Left renal cortex interstitium (tissue), 4 donors: Measurements from ENCODE around the gene RPS6KB2. TPM values are rescaled to one million over a fixed set of nuclear protein-coding genes. Genes with fewer than 3 reads are reported as not detected.
"Not testable (repeated sequence)": the region's sequence is repeated elsewhere in the genome, so short reads cannot be mapped to it uniquely, and the experiment has no call there.

Experiments
- DNase-seq, 4 donors: peaks; one replicate each; pipeline ENCODE4 v3.0.0-alpha.2; 2013; ENCODE audit warnings: low read depth in 4 of 4, low spot score in 2 of 4, missing footprints in 1 of 4
- polyA plus RNA-seq, 4 donors: library from polyadenylated mRNA; unstranded; fragments of 120-200 nt; gene quantifications; one replicate each; pipeline ENCODE4 v1.2.1, GENCODE V29; 2013; ENCODE audit not compliant: insufficient read length in 4 of 4

RPS6KB2 gene
- polyA plus RNA-seq, 4 donors, result 40.5 to 48.6 (median 44.9) TPM

DNA sequence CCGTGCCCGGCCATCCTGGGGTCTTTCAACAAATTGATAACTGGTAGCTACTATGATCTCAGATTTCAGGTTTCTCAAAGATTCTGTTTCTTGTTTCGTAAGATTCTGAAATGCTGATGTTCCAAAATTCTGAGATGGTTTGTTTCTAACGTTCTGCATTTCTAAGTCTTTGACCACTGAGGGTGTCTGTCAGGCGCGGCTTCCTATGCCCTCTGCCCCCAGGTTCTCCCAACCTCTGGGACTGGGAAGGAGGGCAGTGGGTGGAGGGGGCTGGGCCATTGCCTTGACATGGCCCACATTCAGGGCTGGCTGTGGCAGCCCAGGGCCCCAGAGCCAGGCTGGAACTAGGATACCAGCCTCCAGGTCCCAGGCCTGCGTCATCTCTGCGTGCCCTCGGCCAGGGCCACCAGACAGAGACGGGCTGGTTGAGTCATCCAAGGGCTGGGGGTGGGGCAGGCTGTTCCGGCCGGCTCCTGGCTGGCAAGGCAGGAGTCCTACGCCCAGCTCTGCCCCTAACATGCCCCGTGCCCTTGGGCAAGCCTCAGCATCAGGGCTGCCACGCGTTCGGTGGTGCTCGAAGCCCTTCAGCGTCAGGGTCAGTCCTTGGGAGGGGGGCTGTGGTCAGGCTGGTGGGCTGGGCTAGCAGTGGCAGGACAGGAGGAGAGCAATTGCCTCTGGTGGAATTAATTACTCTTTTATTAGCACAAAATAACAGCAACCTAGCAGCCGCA lies 35.6 kb downstream of the RPS6KB2 start:
- DNase-seq, result no peak

DNA sequence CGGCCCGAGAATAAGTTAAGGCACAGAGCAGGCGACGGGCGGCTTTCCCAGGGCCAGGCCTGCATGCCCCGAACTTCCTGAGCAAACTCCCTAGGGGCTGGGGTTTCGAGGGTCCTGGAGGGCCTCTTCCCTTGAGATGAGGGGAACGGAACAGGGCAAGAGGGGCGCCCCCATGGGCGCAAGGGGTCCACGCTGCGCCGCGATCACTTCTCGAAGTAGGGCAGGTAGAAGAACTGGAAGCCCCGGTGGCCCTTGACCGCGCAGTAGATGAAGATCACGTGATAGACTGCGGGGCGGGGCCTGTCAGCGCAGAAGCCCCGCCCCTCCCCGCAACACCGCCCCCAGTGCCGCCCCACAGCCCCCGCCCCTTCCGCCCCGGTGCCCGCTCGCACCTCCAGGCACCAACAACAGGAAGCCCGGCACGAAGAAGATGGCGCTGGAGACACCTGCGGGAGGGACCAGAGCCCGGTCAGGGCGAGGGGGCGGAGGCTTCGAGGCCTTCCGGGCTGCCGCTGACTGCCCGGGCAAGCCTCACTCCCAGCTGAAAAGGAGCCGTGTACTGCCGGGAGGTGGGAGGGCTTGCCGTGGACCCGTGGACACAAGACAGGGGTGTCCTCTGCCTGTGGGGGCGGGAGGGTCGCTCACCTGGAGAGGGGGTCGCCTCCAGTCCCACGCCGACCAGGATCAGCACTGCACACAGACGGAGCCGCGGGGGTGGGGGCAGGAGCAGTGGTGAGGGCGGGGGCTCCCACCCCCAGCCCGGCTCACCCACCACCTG lies 36.3 kb downstream of the RPS6KB2 start:
- peak; percentile 29 to 70 (median 61) for DNase-seq

DNA sequence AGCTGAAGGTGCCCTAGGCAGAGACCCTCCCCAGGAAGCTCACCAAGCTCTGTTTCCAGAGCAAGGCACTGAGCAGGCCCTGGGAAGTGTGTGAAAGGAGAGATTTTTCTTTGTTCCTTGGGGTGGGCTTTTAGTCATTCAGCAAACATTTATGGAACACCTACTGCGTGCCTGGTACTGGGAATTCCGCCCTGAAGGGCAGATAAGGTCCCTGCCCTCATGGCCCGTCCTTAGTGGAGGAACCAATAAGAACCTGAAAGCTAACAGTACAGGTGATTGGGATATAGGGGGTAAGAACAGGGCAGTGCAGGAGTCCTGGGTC lies 36.9 kb downstream of the RPS6KB2 start:
- no peak for DNase-seq

DNA sequence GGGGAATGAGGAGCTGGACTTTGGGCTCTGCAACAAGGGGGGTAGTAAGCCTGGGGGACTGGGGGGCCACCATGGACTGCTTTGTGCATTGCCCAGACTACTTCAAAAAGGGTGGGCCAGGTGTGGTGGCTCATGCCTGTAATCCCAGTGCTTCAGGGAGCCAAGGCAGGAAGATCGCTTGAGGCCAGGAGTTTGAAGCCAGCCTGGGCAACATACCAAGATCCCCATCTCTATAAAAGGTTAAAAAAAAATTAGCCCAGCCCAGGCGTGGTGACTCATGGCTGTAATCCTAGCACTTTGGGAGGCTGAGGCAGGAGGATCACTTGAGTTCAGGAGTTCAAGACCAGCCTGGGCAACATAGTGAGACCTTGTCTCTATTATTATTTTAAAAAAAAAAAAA lies 37.2 kb downstream of the RPS6KB2 start:
- DNase-seq, result not testable (repeated sequence)

DNA sequence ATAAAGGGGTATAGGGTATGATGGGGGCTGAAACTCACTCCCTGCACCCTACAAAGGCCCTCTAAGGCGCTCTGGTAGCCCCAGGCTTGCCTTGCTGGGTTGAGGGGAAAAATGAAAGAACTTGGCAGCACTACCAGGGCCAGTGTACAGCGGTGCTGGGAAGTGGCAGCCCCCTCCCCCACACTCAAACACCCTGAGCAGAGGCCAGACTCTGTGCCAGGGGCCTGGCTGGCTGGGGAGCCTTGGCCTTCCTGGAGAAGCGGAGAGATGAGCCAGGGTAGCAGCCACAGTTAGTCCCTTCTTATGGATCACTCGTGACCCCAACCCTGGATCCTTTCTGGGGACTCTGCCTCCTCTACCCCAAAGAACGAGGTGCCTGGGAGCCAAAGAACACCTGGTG lies 38.1 kb downstream of the RPS6KB2 start:
- no peak for DNase-seq

DNA sequence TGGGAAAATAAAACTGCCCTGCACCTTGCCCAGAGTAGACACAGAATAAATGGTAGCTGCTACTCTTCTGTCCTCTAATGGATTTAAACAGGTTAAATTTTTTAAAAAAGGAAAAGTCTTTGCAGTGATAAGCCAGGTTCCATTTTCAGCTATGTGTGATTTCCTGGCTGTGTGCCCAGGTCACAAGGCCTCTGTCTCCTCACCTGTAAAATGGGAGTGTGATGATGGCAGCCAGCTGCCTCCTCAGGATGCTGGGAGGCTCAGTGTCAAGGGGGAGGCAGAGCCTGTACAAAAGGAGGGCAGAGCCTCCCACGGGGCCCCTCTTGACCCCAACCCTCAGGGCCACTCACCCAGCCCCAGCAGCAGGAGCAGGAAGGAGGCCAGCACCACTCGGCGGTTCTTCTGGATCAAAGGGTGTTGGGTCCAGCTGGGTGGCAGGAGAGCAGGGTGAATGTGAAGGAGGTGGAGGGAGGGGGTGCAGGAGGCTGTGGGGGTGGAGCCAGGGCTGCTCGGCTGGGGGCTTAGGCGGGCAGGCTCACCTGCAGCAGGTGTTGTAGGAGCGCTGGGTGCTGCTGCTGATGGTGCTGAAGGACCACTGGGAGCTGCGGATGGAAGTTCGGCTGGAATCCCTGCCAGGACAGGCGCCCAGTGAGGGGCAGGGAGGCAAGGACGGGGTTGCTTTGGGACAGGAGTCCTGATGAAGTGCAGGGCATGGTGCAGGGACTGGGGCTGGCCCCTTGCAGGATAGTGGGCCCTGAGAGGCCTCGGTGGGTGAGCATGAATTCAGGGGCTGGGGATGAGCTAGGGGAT lies 38.9 kb downstream of the RPS6KB2 start:
- no peak for DNase-seq

DNA sequence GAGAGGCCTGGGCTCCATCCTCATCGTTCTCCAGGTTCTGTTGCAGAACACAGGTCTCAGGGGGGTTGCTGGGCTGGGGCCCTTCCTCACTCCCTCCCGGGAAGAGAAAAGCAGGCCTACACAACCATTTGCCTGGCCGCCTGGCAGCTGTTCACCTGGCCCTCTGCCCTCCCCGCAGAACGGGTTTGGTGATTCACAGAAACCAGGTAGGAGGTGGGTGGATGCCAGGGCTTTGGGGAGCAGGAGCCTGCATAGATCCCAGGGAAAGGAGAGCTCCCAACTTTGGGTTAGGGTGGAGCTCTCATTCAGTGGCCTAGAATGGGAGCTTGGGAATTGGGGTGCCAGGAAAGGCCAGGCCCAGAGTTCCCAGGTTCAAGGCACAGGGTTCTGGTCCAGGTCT lies 39.8 kb downstream of the RPS6KB2 start:
- no peak for DNase-seq

DNA sequence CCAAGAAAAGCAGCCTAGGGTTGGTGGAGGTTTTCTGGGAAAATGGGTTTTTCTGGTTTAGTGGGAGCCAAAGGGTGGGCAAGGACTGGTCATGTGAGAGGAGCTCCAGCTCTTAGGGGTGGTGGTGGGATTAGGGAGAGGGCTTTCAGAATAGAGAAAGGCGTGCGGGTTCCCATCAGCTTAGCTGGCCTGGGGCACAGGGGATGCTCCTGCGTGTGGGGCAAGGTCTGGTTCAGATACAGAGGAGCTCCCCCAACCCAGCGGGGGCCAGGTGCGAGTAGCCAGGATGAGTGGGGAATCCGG lies 40.1 kb downstream of the RPS6KB2 start:
- DNase-seq, result no peak

DNA sequence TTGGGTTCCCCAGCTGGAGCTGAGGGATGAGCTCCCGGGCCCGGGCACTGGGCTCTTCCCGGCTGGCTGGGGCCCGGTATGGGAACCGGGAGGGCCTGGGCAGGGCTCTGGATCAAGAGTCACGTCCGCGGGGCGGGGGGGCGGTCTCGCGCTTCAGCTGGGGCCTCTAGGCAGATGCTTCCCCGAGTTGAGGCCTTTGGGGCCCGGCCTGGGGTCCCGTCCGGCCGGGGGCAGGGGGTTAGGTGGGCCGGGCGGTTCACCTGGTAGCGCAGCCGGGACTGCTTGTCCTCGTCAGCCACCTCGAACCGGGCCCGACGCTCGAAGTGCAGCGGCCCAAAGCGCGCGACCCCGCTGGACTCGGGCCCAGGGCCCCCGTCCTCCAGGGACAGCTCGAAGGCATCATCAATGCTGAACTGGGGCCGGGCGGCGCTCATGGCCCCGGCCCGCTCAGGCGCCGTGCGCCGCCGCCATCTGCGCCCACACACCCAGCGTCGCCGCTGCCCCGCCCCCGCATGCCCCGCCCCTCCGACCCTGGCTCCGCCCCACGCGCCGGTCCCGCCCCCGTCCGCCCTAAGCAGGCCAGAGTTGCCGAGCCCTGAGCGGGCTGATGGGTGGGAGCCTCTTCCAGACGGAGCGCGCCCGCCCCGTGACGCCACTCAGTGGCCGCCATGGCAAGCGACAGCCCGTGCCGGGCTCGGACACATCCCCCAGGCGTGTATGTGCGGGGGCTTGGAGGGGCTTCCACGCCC lies 40.6 kb downstream of the RPS6KB2 start, which contains the start of gene TMEM134:
Gene TMEM134, minus strand, starts transcription at position 493 of the 749 bp plus-strand sequence. Its CDS starts 59 bp downstream, at position 434.
- peak; percentile 56 to 82 (median 78) for DNase-seq

DNA sequence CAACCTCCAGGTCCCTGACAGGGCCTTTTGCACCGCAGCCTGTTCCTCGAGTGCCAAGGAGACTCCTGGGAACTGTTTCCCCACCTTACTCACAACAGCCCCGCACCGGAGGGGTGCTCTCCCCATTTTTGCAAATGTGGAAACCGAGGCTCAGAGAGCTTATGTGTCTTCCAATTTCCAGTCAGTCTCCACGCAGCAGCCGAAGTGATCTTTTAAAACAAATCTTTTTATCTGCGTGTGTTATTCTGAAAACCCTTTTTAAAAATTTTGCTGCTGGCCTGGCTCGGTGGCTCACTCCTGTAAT lies 41.2 kb downstream of the RPS6KB2 start:
- no peak for DNase-seq

DNA sequence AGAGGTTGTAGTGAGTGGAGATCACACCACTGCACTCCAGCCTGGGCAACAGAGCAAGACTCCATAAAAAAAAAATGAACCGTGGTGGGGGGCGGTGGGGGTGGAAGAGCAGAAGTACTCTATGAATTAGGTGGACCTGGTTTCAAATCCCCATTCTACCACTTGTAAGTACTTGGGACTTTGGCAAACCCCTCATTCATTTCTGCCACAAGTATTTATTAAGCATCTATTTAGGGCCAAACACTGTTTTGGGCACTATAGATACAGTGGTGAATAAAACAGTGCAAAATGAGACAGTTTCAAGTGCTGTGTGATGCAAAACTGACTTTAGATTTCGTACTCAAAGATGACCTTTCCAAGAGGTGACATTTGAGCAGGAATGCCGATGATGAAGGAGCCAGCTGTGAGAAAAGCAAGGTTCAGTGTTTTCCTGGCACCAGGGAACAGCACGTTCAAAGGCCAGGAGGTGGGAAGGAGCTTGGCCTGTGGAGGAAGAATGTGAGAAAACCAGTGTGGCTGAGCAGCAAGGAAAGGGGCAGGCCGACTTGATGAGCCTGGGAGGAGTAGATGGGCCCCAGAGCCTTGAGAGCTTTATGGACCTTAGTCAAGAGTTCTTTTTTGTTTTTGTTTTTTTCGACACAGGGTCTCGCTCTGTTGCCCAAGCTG lies 42.2 kb downstream of the RPS6KB2 start:
- DNase-seq, result no peak

DNA sequence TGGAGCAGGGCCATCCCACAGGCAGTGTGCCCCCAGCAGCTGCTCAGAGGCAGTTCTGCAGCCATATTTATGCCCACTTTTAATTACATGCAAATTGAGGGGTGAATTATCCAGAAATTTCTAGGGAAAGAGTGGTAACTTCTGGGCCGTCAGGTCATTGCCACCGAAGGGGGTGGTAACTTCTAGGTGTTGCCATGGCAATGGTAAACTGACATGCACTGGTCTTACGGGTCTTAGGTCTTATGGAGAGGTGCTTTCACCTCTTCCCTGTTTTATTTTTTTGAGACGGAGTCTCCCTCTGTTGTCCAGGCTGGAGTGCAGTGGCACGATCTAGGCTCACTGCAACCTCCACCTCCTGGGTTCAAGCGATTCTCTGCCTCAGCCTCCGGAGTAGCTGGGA lies 44.6 kb downstream of the RPS6KB2 start:
- no peak for DNase-seq

DNA sequence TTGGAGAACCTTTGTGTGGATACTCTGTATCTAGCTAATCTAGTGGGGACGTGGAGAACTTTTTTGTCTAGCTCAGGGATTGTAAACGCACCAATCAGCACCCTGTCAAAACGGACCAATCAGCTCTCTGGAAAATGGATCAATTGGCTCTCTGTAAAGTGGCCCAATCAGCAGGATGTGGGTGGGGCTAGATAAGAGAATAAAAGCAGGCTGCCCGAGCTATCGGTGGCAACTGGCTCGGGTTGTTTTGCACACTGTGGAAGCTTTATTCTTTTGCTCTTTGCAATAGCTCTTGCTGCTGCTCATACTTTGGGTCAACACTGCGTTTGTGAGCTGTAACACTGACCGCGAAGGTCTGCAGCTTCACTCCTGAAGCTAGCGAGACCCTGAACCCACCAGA lies 48.4 kb downstream of the RPS6KB2 start:
- DNase-seq, result not testable (repeated sequence)

DNA sequence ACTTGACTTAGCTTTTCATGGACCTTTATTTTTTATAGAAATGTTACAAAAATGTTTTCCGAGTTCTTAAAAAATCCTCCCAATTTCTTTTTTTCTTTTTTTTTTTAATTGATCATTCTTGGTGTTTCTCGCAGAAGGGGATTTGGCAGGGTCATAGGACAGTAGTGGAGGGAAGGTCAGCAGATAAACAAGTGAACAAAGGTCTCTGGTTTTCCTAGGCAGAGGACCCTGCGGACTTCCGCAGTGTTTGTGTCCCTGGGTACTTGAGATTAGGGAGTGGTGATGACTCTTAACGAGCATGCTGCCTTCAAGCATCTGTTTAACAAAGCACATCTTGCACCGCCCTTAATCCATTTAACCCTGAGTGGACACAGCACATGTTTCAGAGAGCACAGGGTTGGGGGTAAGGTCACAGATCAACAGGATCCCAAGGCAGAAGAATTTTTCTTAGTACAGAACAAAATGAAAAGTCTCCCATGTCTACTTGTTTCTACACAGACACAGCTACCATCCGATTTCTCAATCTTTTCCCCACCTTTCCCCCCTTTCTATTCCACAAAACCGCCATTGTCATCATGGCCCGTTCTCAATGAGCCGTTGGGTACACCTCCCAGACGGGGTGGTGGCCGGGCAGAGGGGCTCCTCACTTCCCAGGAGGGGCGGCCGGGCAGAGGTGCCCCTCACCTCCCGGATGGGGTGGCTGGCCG lies 49.2 kb downstream of the RPS6KB2 start:
- DNase-seq, result not testable (repeated sequence)

DNA sequence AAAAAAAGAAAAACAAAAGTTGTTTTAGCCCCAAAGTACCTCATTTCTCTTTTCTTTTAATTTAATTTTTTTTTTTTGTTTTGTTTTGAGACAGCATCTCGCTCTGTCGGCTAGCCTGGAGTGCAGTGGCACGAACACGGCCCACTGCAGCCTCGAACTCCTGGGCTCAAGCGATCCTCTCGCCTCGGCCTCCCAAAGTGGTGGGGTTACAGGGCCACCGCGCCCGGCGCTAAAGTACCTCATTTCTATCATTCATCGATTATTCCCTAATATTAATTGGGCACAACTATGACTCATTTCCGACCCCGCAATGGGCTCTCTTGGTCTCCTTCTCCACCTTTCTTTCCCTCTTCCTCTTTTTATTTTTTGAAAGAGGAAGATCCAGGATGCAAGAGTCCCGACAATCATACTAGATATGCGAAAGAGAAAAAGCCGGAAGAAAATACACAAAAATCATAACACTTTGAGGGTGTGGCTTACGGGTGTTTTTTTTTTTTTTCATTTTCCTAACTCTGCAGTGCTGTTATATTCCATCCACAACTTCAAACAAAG lies 54.1 kb downstream of the RPS6KB2 start:
- no peak for DNase-seq

DNA sequence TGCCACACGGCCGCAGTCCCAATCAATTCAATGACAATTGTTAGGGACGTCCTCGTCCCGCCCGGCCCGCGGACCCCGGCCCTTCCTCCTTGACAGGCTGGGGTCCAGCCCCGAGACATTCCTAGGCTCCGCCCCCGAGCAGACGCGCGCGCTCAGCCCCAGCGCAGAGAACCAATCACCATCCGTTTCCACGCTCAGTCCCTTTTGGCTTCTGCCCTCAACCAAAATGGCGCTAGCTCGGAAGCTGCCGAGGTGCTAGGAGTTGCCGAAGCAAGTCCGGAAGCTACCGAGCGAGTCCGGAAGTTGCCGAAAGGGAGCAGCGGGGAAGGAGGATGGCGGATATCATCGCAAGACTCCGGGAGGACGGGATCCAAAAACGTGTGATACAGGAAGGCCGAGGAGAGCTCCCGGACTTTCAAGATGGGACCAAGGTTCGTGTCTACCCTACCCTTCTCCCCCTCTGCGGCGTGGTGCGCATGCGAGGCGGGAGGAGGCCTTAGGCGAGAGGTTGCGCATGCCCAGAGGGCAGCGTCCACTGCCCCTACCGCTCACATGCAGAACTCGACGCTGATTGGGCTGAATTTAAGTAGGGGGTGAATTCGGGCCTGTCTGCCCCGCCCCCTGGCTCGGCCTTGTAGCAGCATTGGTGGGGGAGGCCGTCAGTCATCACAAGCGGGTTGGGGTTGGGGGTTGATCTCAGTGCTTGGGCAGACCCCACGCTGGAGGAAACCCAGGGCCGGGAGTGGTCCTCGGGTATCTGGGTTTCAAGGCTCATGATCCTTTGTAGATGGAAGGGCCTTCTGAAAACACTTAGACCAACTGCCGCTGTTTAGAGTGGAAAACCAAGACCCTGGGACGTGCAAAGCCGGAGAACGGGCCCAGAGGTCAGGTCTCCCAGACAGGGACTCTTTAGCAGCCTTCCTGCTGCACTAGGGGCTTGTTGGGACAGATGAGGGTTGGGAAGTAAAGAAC lies 54.8 kb downstream of the RPS6KB2 start, which contains the start of gene AIP:
Gene AIP, plus strand, starts transcription at position 200 of the 972 bp plus-strand sequence. Its CDS starts 133 bp downstream, at position 333.
- DNase-seq, result peak; percentile 96 to 99 (median 99)

DNA sequence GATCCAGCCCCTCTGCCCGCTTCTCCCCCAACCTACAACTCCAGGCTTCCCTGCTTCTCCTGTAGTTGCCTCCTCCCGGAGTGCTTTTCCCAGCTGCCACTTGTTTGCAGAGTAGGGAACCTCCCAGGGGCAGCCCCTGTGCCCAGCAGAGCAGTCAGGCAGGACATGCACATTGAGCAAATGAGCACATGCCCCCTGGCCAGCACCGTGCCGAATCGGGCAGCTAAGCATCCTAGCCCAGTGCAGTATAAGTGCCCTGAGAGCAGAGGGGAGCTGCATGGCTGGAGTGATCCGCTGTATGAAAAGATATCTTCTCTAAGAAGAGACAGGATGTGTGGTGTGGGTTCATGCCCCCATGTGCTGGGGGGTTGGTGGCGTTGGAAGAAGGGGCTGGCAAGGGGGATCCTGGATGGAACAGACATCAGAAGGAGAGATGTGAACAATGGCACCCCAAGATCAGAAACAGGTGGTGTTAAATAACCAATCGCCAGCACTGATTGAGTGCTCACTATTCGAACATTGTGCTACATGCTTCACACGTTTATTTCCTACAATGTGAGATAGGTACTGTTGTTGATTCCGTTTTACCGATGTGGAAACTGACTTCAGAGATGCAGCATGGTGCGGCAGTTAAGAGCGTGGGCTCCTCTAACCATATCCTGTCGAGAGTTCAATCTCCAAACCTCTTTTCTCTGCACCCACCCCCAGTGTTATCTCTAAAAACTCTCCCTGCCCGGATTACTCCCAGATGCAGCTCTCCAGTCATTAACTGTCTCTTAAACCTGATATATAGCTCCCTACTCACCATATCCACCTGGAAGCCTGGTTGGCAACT lies 55.8 kb downstream of the RPS6KB2 start:
- no peak for DNase-seq
